Stimulated activated CD8-positive, alpha-beta memory T cell treated with anti-CD3 and anti-CD28 coated beads, Interleukin-7, amount 100 ng/mL, for 48 hours (primary cell): Measurements from ENCODE around the gene CAV2.
"Not testable (repeated sequence)": the region's sequence is repeated elsewhere in the genome, so short reads cannot be mapped to it uniquely, and the experiment has no call there.

Experiments used
- DNase-seq, 2 donors: peaks; one replicate each; pipeline ENCODE4 v3.0.0-alpha.2; 2020; ENCODE audit warnings: low read depth in 1 of 2; ENCODE audit errors: extremely low read depth in 1 of 2

The CAV2 gene, protein sequence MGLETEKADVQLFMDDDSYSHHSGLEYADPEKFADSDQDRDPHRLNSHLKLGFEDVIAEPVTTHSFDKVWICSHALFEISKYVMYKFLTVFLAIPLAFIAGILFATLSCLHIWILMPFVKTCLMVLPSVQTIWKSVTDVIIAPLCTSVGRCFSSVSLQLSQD

GRCh38 chr7:116499168-116500077, at the start of gene CAV2:
TSS of gene CAV2 (plus strand) at chr7:116499738. CDS start at chr7:116499782, 44 bp downstream.
- no peak for DNase-seq

GRCh38 chr7:116449950-116450349, 49.6 kb upstream of the CAV2 start:
- no peak for DNase-seq

DNA sequence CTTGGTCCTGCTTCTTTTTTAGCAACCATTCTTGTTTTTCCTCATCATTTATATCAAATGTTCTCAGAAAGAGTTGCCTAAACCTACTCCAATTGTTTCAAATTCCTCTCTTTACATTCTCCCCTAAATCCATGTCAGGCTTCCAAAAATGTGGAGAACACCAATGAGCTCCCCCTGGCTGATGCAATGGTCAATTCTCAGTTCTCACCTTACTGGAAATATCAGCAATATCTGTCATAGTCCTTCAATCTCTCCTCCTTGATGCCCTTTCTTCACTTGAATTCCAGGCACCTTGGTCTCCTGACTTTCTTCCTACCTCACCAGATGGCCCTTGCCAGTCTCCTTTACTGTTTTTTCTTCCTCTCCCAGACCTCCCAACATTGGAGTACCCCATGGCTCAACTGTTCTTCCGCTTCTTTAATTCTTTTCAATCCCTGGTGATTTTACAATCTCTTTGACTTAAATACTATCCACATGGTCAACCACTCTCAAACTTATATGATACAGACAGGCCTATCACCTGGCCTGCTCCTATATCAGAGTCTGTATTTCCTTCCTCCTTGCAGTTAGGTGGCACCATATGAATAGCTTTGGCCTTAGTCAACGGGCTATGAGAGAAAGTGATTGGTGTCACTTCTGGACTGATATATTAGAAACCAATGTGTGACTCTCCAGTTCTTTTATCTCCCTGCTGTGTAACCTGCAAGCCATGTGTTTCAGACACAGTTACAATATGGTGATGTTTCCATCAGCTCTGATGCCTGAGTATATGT, 47.4 kb upstream of the CAV2 start:
- DNase-seq, result no peak

- no peak for DNase-seq
Observed at GRCh38 chr7:116454377-116454776, 45.2 kb upstream of the CAV2 start.

DNA sequence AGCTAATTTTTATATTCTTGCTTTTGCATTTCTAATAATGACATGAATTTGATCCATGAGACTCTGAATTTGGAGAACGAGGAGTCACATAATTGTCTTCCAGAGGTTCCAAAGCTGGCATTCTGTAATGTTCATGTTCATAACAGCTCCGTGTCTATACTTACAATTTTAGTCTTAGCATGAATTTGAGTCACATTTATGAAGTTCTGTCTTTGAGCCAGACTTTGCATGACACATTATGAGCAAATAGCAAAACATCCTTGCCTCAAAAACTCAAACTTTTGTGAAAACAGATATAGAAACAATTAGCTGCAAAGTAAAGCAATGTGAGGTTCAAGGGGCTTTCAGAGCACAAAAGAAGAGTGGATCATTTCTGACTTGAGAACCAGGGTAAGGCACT, 44.5 kb upstream of the CAV2 start:
- DNase-seq, result no peak

- DNase-seq, result no peak
Observed at GRCh38 chr7:116455499-116455898, 44.0 kb upstream of the CAV2 start.

DNA sequence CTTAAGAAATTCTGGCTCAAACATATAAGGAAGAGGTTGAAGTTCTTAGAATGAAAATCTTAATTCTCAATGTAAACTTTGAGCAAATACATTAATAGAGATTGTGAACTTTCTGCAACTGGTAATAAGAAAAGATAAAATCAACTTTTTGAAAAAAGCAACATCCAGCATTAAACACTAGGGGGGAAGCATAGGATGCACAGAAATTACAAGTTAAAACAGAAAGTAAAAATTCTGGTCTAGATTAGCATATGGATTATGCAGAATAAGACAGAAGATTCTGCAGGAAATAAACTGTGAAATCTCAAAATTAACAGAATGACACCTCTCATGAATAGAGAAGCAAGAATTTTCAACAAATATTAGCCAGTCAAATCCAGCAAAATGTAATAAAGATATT, 38.0 kb upstream of the CAV2 start:
- no peak for DNase-seq

- DNase-seq, result no peak
Observed at GRCh38 chr7:116463956-116464355, 35.6 kb upstream of the CAV2 start.

GRCh38 chr7:116464375-116464774, 35.2 kb upstream of the CAV2 start:
- DNase-seq, result no peak

GRCh38 chr7:116465125-116465524, 34.4 kb upstream of the CAV2 start:
- no peak for DNase-seq

DNA sequence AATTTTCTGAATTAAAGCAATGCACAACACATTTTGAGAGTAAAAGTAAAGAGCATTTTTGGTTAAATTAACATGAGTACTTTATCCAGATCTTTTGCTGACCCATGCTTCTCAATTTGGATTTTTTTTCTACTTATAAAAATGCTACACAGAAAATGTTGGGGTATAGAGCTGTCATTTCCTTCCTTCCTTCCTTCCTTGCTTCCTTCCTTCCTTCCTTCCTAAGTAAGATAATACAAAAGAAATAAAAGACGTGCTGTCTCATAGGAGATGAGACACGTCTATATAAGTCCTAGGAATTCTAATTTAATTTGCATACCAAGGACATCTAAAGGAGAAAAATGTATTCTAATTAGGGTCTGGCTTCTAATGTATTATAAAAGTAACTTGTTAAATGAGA, 31.0 kb upstream of the CAV2 start:
- DNase-seq, result no peak

DNA sequence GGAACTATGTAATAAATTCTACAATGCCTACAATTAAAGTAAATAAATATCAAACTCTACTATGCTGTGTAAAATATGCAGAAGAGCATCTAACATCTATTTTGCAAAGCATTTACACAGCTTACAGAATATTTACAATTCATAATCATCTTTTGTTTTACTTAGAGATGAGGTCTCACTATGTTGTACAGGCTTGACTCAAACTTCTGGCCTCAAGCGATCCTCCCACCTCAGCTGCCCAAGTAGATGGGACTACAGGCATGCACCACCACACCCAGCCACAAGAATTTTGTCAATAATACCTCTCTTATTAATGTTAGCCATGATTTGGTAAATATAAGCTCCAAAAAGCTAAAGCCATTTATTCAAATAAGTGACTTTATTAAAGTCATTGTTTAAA, 21.9 kb upstream of the CAV2 start:
- DNase-seq, result no peak

GRCh38 chr7:116478834-116479233, 20.7 kb upstream of the CAV2 start:
- DNase-seq, result no peak

GRCh38 chr7:116483271-116483942, 16.1 kb upstream of the CAV2 start:
- DNase-seq, result no peak

DNA sequence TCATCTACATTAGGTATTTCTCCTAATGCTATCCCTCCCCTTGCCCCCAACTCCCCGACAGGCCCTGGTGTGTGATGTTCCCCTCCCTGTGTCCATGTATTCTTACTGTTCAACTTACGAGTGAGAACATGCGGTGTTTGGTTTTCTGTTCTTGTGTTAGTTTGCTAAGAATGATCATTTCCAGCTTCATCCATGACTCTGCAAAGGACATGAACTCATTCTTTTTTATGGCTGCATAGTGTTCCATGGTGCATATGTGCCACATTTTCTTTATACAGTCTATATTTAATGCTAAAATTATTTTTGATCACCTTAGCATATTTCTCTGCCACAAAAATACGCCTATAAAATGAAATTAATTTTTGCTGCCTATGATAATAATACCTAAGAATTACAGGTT, 15.1 kb upstream of the CAV2 start:
- not testable (repeated sequence) for DNase-seq

DNA sequence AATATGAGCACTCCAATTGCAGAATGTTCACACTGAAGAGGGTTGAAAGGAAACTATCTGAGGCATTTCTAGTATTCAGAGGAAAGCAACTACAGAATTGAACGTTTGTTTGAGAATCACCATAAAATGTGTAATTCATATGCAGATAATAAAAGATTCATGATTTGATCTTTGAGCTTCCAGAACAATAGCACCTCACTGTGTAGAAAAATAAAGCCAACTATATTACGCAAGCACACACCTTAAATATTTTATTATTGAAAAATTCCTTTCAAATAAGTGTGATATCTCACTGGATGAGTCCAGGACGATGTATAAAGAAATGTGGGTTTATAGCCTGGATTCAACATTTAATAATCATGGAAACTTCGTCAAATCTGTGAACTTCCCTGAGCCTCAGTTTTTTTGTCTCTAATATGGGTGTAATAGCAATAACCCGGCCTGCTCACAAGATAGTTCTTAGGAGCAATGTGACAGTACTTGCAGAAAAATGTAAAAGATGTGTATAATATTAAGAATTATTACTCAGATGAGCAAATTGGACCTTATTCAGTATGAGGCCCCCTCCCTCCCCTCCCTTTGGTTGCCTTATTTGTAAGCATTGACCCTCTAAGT, 11.5 kb upstream of the CAV2 start:
- DNase-seq, result no peak

- DNase-seq, result no peak
Observed at GRCh38 chr7:116490351-116490750, 9.2 kb upstream of the CAV2 start.

GRCh38 chr7:116491887-116492653, 7.5 kb upstream of the CAV2 start:
- DNase-seq, result no peak

DNA sequence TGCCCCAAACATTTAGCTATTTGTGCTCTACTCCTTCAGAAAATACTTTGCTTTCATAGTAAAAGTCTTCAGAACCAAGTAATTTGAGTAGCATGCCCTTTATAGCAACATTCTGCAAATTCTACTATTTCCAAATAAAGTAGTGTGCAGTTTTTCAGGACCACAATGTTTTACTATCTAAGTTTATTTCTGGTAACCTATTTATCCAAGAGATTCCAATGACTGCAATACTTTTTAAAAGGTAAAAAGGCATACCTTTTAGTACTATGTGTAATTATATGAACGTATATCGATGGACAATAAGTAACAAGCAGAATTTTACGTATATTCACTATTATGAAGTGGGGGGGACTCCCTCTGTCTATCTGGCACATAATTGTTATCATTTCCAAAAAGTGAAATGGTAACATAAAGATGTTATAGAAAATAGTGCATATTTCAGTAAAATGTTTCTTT, 6.9 kb upstream of the CAV2 start:
- no peak for DNase-seq

GRCh38 chr7:116493449-116493848, 6.1 kb upstream of the CAV2 start:
- DNase-seq, result no peak
